ENCODE measurements around the gene FSD2. TPM values are rescaled to one million over a fixed set of nuclear protein-coding genes. Genes with fewer than 3 reads are reported as not detected.

The FSD2 gene
- total RNA-seq, 4 donors from 2014 or later: not detected

GRCh38 chr15:82804575-82804949, 1.3 kb downstream of the FSD2 start:
- no peak for DNase-seq (ENCODE audit: low spot score)
- TF ChIP-seq CTCF (IDR thresholded peaks at IDR 0.05): no peak
- ATAC-seq (ENCODE audit: low FRiP score): no peak

- DNase-seq (ENCODE audit: low spot score) (no peak), ATAC-seq (ENCODE audit: low FRiP score) (no peak)
- no peak for TF ChIP-seq CTCF (IDR thresholded peaks at IDR 0.05)
Observed at GRCh38 chr15:82803793-82804574, 1.9 kb downstream of the FSD2 start.

GRCh38 chr15:82802497-82802896, 3.4 kb downstream of the FSD2 start:
- DNase-seq (ENCODE audit: low spot score) (no peak), ATAC-seq (ENCODE audit: low FRiP score) (no peak)
- TF ChIP-seq CTCF (IDR thresholded peaks at IDR 0.05): no peak

- DNase-seq (ENCODE audit: low spot score): no peak
- ATAC-seq (ENCODE audit: low FRiP score): no peak
- TF ChIP-seq CTCF (IDR thresholded peaks at IDR 0.05): no peak
Observed at GRCh38 chr15:82799183-82799841, 6.6 kb downstream of the FSD2 start.

- ATAC-seq (ENCODE audit: low FRiP score): no peak
- TF ChIP-seq CTCF (IDR thresholded peaks at IDR 0.05): no peak
- DNase-seq (ENCODE audit: low spot score): no peak
Observed at GRCh38 chr15:82798531-82799166, 7.2 kb downstream of the FSD2 start.

- no peak for TF ChIP-seq CTCF (IDR thresholded peaks at IDR 0.05)
- no peak for ATAC-seq (ENCODE audit: low FRiP score)
- no peak for DNase-seq (ENCODE audit: low spot score)
Observed at GRCh38 chr15:82798104-82798503, 7.8 kb downstream of the FSD2 start.

Measured in omental fat pad (tissue), 4 donors.